ENCODE results near the gene C6orf89.

C6orf89 gene

DNA sequence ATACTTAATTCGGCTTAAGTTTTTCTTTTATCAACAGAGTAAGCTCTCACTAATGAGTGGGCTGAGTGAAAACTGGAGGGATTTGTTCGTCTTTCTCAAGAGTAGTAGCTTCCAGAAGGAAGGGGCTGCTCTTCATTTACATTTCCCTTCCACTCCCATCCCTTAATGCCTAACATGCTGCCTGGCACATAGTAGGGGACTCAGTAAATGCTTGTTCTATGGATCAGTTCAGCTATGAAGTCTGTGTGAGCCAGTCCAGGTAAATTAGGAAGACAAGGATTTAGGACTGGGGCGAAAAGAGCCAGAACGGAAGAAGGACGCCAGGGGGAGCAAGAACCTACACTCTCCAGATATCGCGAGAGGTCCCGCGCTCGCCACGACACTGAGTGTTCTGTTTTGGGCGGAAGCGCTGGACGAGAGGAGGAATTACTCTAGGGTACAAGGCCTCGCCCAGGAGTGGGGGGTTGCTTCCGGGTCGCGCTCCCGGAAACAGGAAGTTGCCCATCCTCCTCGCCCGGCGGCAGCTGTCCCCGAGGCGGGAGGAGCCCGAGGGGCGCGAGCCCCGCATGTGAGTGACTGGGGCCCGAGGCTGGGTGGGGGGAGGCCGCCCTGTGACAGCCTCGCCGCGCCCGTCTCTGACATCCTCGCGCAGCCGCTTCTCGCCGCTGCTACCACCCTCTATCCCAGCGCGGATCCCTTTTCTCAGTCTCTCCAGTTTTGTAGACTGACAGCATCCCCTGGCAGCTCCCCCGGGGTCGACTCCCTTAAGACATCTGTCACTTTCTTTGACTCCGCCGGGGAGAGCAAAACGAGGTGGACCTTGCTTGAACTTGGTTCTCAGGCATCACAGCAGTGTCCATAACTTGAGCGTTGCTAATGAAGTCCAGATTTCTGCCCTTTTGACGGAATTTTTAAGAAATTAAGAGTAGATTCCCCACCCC lies at the start of gene C6orf89:
Gene C6orf89, plus strand, starts transcription at position 492 of the 941 bp plus-strand sequence. CDS start 13,493 bp downstream, outside the sequence.
- DNase-seq, result peak; percentile 98

DNA sequence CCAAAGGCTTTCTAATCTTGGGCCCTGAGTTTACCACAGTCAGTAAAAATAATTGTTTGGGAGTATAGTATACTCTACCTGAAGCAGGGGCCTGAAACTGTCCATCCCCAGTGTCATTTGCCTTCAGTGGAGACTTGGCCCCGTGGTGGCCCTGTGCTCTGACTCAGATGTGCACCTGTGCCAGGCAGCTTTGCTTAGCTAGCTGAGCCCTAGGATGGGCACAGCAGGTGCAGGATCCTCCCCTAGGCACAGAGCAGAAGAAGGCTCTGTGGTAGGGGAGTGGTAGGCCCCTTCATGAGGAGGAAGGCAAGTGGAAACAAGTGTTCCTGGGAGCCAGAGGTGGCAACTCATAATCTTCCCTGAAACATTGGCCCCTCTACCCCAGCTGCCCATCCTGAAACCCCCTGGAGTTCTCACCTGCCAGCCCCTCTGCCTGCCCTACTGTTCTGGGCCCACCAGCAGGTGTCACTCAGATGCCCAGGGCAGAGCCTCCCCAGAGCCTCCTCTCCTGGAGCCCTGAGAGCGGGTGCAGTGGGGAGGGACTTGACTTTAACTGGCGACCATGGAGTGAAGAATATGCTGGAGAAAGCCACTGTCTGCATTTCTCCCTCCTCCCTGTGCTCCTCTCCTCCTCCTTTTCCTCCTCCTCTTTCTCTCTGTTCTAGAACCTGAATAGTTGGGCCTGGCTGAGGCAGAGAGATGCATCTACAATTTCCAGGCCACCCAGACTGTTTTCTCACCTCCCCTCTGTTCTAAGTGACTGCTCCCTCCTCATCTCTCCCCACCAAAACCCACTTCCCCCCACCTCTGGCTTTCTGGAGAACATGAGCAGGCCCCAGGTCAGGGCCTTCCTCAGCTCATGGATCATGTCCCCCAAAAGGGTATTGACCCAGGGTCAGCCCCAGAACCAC lies 49.4 kb upstream of the C6orf89 start:
- DNase-seq, result no peak

DNA sequence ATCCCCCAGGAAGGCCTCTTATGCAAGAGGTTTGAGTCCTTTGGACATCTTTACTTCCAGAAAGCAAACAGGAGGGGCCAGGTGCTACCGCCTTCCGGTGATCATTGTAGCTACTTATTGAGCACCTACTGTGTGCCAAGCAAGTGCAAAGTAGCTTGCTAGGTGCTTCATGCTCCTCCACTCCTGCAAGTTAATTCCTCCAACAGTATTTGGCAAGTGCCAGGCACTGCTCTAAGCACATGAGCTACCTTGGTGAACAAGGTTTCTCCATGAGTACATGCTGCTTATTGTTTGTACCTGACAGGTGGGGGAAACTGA lies 48.8 kb upstream of the C6orf89 start:
- DNase-seq, result no peak

DNA sequence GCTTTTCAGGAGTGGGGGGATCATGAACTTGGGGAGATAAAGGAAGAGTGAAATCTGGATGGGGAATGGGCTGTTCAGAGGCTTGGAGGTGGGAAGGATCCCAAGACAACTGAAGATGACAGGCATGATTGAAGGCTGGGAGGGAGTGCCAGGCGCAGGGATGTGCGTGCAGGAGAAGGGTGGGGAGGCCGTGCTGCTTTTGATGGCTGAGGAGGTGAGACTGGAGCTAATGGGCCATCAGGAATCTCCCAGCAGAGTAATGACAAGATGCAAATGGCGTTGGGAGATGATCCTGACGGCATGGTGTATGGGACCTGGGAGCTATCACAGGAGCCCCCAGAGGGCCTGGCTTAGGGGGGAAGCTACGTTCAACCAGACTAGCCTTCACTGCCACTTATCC lies 48.1 kb upstream of the C6orf89 start:
- no peak for DNase-seq

GRCh38 chr6:36838896-36839748 lies 46.6 kb upstream of the C6orf89 start, which contains the start of gene CPNE5:
TSS of gene CPNE5 (minus strand) at chr6:36839444. CDS start at chr6:36839377, 67 bp downstream.
- DNase-seq, result no peak

DNA sequence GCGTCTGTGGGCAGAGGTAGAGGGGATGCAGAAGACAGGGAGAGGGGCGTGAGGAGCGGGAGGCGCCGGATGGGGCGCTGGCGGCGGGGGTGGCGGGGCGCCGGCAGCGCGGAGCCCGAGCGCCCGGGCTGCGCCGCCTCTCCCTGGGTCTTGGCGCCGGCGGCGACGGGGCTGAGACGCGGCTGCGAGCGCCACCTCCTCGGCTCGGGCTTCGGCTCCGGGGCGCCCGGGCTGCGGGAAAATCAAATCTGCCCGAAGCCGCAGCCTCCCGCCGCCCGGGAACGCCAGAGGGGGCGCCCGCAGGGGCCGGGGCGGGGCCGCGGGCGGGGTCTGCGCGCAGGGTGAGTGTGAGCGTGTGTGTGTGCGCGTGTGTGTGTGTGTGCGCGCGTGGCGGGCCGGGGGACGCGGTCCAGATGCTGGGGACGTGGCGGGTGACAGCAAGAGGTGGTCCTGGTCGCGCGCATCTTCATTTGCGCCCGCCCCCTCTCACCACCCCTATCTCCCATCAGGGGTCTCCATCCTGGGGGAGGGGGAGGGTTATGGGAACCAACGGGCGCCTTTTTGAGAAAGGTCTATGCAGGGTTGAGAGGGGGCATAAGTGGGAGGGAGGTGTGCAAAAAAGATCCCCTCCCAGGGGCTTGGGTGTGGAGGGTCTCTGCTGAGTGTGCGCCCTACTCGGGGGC lies 45.9 kb upstream of the C6orf89 start:
- peak; percentile 38 for DNase-seq

- DNase-seq, result no peak
These were observed 45.0 kb upstream of the C6orf89 start for GRCh38 chr6:36840432-36841403.

GRCh38 chr6:36841756-36842155 lies 44.0 kb upstream of the C6orf89 start:
- no peak for DNase-seq

DNA sequence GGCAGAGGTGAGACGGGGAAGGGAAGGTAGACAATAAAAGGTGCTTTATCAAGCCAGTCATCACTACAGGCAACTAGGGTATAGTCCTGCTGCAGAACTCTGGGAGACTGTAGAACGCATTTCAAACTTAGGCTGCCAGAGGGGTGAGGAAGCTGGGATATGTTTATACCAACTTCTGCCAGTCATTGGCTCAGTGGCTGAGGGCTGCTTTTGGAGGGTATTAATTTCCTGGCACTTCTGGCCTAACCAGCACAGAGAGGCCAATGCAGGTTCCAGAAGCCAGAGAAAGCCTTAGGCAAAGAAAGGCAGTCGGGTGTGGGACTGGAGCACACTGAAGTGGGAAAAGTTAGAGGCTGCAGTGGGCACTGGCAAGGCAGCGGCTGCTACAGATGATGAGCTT lies 42.6 kb upstream of the C6orf89 start:
- no peak for DNase-seq

DNA sequence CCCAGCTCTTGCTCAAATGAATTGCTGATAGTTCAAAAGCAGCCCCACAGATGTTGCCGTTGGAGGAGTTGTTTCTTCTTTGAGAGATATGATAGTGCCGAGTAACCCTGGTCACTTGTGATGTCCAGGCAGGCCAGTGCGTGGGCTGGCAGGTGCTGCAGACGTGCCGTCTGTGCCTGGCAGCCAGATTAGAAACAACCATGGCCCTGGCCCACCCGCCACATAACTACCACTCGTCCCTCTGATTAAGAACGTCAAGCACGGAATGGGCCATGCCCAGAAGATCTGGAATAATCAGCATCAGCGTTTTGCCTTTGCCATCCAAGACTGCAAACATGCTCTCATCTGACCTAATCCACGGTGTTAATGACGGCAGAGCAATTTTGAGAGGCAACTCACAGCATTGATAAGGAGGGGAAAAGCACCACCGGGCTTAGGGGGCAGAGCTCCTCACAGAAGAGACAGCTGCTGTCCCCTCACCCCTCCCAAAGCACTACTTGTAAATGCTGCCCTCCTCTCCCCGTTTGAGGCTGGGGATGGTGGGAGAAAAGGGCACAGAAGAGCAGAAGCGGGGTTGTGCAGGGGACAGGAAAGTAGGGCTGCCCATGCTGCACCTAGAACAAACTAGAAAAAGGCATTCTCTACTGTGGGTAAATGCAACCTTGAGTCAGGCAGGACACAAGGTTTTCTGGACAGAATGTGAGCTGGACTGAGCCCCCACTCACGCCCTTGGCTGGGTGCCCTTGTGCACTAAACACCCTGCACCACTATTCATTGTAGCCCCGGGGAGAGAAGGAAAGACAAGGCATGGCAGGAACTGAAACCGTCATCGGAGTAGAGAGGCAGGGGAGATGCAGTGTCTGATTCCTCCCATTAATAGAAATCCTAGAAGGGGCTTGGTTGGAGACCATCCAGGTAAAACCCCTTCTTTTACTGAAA lies 41.3 kb upstream of the C6orf89 start:
- DNase-seq, result no peak

GRCh38 chr6:36845233-36845632 lies 40.5 kb upstream of the C6orf89 start:
- DNase-seq, result no peak

DNA sequence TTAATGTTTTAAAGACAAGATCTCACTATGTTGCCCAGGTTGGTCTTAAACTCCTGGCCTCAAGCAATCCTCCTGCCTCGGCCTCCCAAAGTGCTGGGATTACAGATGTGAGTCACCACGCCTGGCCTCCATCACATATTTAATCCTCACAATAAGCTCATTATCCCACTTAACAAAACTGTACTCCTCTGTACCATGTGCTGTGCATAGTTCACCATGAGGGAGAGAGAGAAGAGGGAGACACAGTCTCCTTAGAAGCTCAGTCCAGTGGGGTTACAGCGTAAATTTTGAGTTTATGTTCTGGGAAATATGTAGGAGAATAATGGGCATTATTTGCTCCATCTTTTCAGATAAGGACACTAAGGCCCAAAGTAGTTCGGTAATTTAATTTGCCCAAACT lies 38.6 kb upstream of the C6orf89 start:
- DNase-seq, result no peak

DNA sequence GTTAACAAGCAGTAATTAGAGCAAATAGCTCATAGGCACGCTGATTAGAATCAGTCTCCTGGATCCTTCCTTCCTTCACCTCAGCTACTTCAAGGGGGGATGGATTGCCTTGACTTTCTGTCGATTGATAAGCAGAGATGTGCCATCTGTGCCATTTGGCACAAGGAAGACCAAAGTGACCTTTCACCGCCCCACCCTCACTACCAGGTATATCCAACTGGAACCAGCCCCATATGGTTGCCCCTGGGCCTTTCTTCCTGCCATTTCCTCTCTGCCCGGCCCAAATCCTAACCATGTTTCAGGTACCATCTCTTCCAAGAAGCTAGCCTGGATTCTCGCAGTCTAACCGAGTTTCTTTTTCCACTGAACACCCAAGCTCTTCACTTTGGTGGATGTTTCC lies 37.8 kb upstream of the C6orf89 start:
- no peak for DNase-seq

DNA sequence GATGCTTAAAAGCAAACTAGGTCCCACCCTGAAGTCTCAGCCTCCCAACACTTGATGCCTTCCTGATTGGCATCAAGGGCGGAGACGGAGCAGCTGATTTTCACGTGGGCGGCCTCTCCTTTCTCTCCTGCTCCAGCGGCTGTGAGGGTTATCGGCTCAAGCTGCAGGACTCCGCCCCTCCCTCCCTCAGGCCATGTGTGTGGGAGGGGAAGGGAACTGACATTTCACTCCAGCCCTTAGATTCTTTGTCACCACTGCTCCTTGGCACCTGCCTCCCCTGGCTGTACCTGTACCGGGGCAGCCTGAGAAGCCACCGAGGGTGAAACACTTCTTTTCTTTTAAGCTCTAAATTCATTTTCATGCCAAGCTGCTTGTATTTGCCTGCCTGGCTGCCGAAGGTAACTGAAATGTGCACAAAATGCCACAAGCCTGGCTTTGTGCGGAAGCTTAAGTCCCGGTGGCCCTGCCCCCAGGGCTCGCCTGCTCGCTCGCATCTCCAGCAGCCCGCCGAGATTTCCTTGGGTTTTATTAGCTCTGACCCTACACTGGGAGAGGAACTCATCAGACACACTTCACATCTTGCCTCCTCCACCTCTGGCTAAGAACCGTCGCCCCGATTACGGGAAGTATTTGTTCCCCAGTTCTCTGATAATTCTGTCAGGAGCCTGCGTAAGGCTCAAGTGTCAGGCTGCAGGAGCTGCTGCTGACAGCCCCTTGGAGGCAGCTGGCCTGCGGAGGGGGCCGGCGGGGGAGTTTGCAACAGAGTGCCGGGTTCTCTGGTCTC lies 36.9 kb upstream of the C6orf89 start:
- no peak for DNase-seq

- DNase-seq, result no peak
These were observed 35.7 kb upstream of the C6orf89 start for GRCh38 chr6:36850021-36850420.

- peak; percentile 77 for DNase-seq
These were observed 34.6 kb upstream of the C6orf89 start for GRCh38 chr6:36851149-36851614.

DNA sequence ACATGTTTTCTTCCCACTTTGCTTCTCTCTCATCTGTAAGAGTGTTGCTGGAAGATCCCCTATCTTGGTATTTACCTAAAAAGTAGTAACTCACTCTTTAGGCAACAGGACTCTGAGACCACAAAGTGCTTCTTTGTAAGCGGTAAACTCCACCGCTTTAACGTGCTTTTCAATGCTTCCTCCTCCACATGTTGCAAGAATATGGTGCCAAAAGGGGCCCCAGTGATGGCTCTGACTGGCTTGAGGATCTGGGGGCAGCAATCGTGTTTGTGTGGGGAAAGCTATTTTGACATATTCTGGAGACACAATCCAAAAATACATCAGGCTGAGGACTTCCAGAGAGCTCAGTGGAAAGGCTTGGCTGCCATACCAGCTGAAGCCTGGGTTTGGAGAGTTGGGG lies 34.1 kb upstream of the C6orf89 start:
- no peak for DNase-seq

- DNase-seq, result peak; percentile 66
These were observed 33.1 kb upstream of the C6orf89 start for GRCh38 chr6:36852481-36853147.

Data from fibroblast of upper back skin (primary cell).